Measurements from ENCODE around the gene STK32C. TPM values are rescaled to one million over a fixed set of nuclear protein-coding genes. Genes with fewer than 3 reads are reported as not detected.

STK32C gene
- total and polyA plus RNA-seq, 10 donors = 9.6 to 27.8 (median 15.7) TPM

- H3K9me3 ChIP-seq = no peaks in the 10 kb centered on the region
- 76 to 92% (median 87%) methylated on average over 7 to 13 of the region's 13 CpGs for WGBS, 5 donors
- H3K27ac ChIP-seq = no peak overlapping the region
- no peaks in the 10 kb centered on the region for H3K36me3 ChIP-seq
- intact Hi-C loops (cut with DNase I; ENCODE audit: low total_unique reads) = no loop called here
- H3K4me3 ChIP-seq = no peak overlapping the region
- TF ChIP-seq POLR2AphosphoS5 (IDR thresholded peaks at IDR 0.05) (no peak), POLR2A (IDR thresholded peaks at IDR 0.05) (no peak)
- TF ChIP-seq, protein P1, sequence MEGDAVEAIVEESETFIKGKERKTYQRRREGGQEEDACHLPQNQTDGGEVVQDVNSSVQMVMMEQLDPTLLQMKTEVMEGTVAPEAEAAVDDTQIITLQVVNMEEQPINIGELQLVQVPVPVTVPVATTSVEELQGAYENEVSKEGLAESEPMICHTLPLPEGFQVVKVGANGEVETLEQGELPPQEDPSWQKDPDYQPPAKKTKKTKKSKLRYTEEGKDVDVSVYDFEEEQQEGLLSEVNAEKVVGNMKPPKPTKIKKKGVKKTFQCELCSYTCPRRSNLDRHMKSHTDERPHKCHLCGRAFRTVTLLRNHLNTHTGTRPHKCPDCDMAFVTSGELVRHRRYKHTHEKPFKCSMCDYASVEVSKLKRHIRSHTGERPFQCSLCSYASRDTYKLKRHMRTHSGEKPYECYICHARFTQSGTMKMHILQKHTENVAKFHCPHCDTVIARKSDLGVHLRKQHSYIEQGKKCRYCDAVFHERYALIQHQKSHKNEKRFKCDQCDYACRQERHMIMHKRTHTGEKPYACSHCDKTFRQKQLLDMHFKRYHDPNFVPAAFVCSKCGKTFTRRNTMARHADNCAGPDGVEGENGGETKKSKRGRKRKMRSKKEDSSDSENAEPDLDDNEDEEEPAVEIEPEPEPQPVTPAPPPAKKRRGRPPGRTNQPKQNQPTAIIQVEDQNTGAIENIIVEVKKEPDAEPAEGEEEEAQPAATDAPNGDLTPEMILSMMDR (IDR thresholded peaks at IDR 0.05 in 8 of 11, conservative IDR thresholded peaks at IDR 0.05 in 3 of 11) = no peak
- no peaks in the 10 kb centered on the region for H3K4me1 ChIP-seq
- peak; percentile 63 for DNase-seq
- peaks cover 0 to 14% (median 0%) of the 10 kb centered on the region in 7 donors for H3K27me3 ChIP-seq (replicated peaks in 1 of 7)
Observed at GRCh38 chr10:132195366-132196075, 112.2 kb downstream of the STK32C start.

DNA sequence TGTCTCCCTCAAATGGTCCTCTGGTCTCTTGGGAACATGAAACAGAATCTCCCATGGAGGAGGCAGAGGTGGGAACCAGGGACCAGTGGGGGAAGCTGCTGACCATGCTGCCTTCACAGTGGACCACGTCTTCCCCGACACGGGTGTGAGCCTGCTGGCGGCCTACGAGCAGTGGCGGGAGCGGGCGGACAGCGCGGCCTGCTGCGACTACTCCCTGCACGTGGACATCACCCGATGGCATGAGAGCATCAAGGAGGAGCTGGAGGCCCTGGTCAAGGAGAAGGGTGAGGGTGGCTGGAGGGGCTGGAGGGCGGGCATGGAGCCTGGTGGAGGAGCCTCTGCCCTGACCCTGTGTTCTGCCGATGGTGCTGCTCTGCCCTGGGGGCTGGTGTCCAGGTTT is 113.0 kb downstream of the STK32C start:
- intact Hi-C loops (cut with DNase I; ENCODE audit: low total_unique reads) = no loop called here
- no peak overlapping the region for H3K4me3 ChIP-seq
- no peak overlapping the region for H3K27ac ChIP-seq
- no peaks in the 10 kb centered on the region for H3K36me3 ChIP-seq
- peaks cover 0 to 22% (median 5%) of the 10 kb centered on the region in 7 donors for H3K27me3 ChIP-seq (replicated peaks in 1 of 7)
- DNase-seq = peak; percentile 59
- H3K4me1 ChIP-seq = no peaks in the 10 kb centered on the region
- TF ChIP-seq POLR2A (IDR thresholded peaks at IDR 0.05) (no peak), POLR2AphosphoS5 (IDR thresholded peaks at IDR 0.05) (no peak)
- H3K9me3 ChIP-seq = no peaks in the 10 kb centered on the region
- WGBS, 5 donors = 88 to 98% (median 94%) methylated on average over 15 of the region's 15 CpGs

DNA sequence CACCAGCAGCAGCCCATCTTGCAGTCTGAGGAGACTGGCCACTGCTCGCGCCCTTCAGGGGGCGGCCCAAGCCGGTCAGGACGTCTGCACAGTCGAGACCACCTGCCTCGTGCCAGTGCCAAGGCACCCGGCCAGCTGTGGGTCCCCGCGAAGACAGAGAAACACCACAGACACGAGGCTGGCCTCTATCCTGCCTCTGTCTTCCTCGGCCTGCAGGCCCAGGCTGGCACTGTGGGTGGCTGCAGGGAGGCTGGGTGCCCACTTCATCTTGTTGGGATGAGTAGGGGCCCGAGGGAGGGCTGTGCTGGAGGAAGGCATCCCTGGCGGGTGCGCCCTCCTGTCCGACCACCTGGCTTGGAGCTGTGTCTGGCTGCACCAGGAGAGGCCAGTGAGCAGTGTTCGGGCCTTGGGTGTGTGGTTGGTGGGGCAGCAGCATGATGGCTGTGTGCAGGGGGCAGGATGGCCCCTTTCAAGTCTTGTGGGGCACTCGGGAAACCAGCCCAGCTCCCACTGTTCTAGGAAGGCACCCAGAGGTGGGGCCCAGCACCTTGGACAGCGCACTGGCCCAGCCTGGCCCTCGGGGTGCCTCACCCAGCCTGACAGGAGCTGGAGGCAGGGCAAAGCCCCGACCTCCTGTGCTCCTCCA is 113.7 kb downstream of the STK32C start:
- DNase-seq = peak; percentile 61
- TF ChIP-seq, protein P1 (IDR thresholded peaks at IDR 0.05 in 8 of 11, conservative IDR thresholded peaks at IDR 0.05 in 3 of 11) = no peak
- TF ChIP-seq POLR2AphosphoS5 (IDR thresholded peaks at IDR 0.05) = no peak
- no peak for TF ChIP-seq POLR2A (IDR thresholded peaks at IDR 0.05)
- intact Hi-C loops (cut with DNase I; ENCODE audit: low total_unique reads) = no loop called here
- H3K36me3 ChIP-seq = no peaks in the 10 kb centered on the region
- no peaks in the 10 kb centered on the region for H3K4me1 ChIP-seq
- WGBS, 5 donors = 62 to 84% (median 82%) methylated on average over 8 to 21 of the region's 21 CpGs
- no peak overlapping the region for H3K27ac ChIP-seq
- peaks cover 0 to 29% (median 10%) of the 10 kb centered on the region in 7 donors for H3K27me3 ChIP-seq (replicated peaks in 1 of 7)
- no peak overlapping the region for H3K4me3 ChIP-seq
- H3K9me3 ChIP-seq = no peaks in the 10 kb centered on the region

DNA sequence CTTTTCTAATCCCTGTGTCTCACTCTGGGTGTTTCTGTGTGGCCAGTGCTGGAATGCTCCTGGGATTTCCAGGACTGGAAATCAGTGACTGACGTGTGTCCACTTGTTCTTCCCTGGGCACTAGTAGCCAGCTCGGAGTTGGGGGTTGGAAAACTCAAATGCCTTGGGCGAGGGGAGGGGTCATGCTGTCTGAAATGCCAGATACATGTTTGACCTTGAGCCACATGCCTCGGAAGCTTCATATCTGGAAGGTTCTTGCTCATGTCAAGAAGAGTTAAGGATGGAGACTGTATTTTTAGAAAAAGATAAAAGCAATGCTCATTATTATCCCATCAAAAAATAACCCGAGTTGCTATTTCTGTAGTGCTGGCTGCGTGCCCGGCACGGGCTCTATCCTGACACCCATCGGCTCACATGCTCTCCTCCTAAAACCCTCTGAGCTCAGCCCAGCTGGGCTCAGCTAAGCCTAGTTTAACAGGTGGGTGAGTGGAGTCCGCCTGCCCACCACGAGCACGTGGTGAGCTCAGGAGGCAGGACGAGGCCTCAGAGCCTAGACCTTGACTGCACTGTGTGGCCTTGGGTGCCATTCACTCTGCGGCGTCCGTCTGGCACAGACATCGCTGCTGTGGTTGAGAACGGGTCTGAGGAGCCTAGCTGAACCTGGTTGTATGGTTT is 114.6 kb downstream of the STK32C start:
- TF ChIP-seq, protein P1 (IDR thresholded peaks at IDR 0.05 in 8 of 11, conservative IDR thresholded peaks at IDR 0.05 in 3 of 11) = no peak
- TF ChIP-seq POLR2AphosphoS5 (IDR thresholded peaks at IDR 0.05) (no peak), POLR2A (IDR thresholded peaks at IDR 0.05) (no peak)
- Histone ChIP-seq H3K9me3 (no peaks in the 10 kb centered on the region), H3K4me1 (peaks cover 0 to 3% (median under 1%) of the 10 kb centered on the region in 6 donors), H3K27ac (no peak overlapping the region), H3K36me3 (no peaks in the 10 kb centered on the region), H3K4me3 (no peak overlapping the region), H3K27me3 (replicated peaks in 1 of 7) (peaks cover 3 to 37% (median 19%) of the 10 kb centered on the region in 7 donors)
- WGBS, 5 donors = 69 to 78% (median 73%) methylated on average over 17 to 18 of the region's 18 CpGs
- peak; percentile 36 for DNase-seq
- intact Hi-C loops (cut with DNase I; ENCODE audit: low total_unique reads) = no loop called here

Data from spleen (tissue), 11 donors.